ENCODE results near the gene CD5L.

DNA sequence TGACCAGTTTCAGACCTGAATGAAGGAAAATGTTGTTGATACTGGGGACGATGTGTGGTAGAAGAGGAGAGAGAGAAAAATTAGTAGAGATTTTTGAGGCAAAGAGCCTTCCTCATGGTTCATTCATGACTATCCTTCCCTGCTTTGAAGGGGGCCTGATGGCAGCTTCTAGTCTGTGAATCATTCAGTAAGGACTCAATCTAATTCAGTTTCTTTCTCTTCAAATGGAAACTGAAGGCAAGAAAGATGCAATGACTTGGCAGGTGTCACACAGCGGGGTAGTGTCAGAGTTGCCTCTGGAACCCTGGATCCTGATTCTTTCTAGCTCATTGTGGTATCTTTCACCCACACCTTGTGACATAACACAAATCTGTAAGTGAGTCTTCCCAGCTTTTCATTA is 14.9 kb upstream of the CD5L start:
- TF ChIP-seq, protein P1, sequence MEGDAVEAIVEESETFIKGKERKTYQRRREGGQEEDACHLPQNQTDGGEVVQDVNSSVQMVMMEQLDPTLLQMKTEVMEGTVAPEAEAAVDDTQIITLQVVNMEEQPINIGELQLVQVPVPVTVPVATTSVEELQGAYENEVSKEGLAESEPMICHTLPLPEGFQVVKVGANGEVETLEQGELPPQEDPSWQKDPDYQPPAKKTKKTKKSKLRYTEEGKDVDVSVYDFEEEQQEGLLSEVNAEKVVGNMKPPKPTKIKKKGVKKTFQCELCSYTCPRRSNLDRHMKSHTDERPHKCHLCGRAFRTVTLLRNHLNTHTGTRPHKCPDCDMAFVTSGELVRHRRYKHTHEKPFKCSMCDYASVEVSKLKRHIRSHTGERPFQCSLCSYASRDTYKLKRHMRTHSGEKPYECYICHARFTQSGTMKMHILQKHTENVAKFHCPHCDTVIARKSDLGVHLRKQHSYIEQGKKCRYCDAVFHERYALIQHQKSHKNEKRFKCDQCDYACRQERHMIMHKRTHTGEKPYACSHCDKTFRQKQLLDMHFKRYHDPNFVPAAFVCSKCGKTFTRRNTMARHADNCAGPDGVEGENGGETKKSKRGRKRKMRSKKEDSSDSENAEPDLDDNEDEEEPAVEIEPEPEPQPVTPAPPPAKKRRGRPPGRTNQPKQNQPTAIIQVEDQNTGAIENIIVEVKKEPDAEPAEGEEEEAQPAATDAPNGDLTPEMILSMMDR (conservative IDR thresholded peaks at IDR 0.05; ENCODE audit: low read depth, low read length), result no peak
- TF ChIP-seq EZH2 (IDR thresholded peaks at IDR 0.05; ENCODE audit: low read length, unreplicated experiment), result no peak
